DMS53 (cell line): Measurements from ENCODE around the gene LSAMP.
A peak's percentile ranks its signal among the peaks of the same experiment; 100 is the strongest.

Source experiments
- DNase-seq: peaks from one replicate; lab custom pipeline; 2025; lab: John Stamatoyannopoulos, UW

LSAMP gene

GRCh38 chr3:116429479-116430269 lies 15.6 kb downstream of the LSAMP start:
- DNase-seq = no peak

GRCh38 chr3:116426036-116426435 lies 19.3 kb downstream of the LSAMP start:
- no peak for DNase-seq

GRCh38 chr3:116425126-116425525 lies 20.2 kb downstream of the LSAMP start:
- DNase-seq = peak; percentile 91

GRCh38 chr3:116423945-116424344 lies 21.3 kb downstream of the LSAMP start:
- DNase-seq = peak; percentile 69

GRCh38 chr3:116423374-116423773 lies 21.9 kb downstream of the LSAMP start:
- DNase-seq = peak; percentile 80

- DNase-seq = no peak
Observed at GRCh38 chr3:116417151-116417550, 28.1 kb downstream of the LSAMP start.

GRCh38 chr3:116413319-116413718 lies 32.0 kb downstream of the LSAMP start:
- DNase-seq = peak; percentile 16

GRCh38 chr3:116408473-116408872 lies 36.8 kb downstream of the LSAMP start:
- no peak for DNase-seq

- DNase-seq = no peak
Observed at GRCh38 chr3:116405231-116405630, 40.1 kb downstream of the LSAMP start.

- DNase-seq = no peak
Observed at GRCh38 chr3:116399701-116400226, 45.5 kb downstream of the LSAMP start.

GRCh38 chr3:116394365-116394764 lies 50.9 kb downstream of the LSAMP start:
- DNase-seq = no peak

GRCh38 chr3:116393199-116393598 lies 52.1 kb downstream of the LSAMP start:
- DNase-seq = no peak

- DNase-seq = no peak
Observed at GRCh38 chr3:116392291-116392690, 53.0 kb downstream of the LSAMP start.

GRCh38 chr3:116391296-116392201 lies 53.7 kb downstream of the LSAMP start:
- no peak for DNase-seq

GRCh38 chr3:116390318-116390717 lies 55.0 kb downstream of the LSAMP start:
- DNase-seq = no peak

- DNase-seq = no peak
Observed at GRCh38 chr3:116388867-116389385, 56.4 kb downstream of the LSAMP start.

GRCh38 chr3:116386168-116386567 lies 59.1 kb downstream of the LSAMP start:
- no peak for DNase-seq

GRCh38 chr3:116384717-116385116 lies 60.6 kb downstream of the LSAMP start:
- DNase-seq = no peak

- DNase-seq = no peak
Observed at GRCh38 chr3:116378077-116378476, 67.2 kb downstream of the LSAMP start.

- DNase-seq = no peak
Observed at GRCh38 chr3:116374901-116375300, 70.4 kb downstream of the LSAMP start.

- no peak for DNase-seq
Observed at GRCh38 chr3:116367761-116368395, 77.4 kb downstream of the LSAMP start.

GRCh38 chr3:116356056-116356455 lies 89.2 kb downstream of the LSAMP start:
- DNase-seq = no peak
